Vagina (tissue), 2 donors: Measurements from ENCODE around the gene CKAP5.

Experiments
- CTCF ChIP-seq, 3 experiments: fragments of 450-650 bp in 2 of 3; fragments of 200-600 bp in 1 of 3; sonication (generic) in 1 of 3; IDR thresholded peaks; one replicate each; pipeline ENCODE4 v1.5.1; 2017 to 2019; ENCODE audit warnings: antibody characterized with exemption in 3 of 3, mild to moderate bottlenecking in 2 of 3, moderate library complexity in 2 of 3
- POLR2A ChIP-seq, 2 donors: fragments of 450-650 bp; IDR thresholded peaks; one replicate each; pipeline ENCODE4 v1.6.1; 2017; ENCODE audit warnings: antibody characterized with exemption in 2 of 2, mild to moderate bottlenecking in 2 of 2, moderate library complexity in 2 of 2
- POLR2AphosphoS5 ChIP-seq, 2 donors: sonication (generic); formaldehyde crosslinking; IDR thresholded peaks; one replicate each; pipeline ENCODE4 v1.9.0; 2017; ENCODE audit warnings: antibody characterized with exemption in 2 of 2, mild to moderate bottlenecking in 2 of 2, low read depth in 1 of 2; ENCODE audit not compliant: insufficient read depth in 1 of 2

GRCh38 chr11:46845440-46845739 is 690 bp downstream of the CKAP5 start:
- TF ChIP-seq POLR2A (IDR thresholded peaks at IDR 0.05): no peak
- no peak for TF ChIP-seq CTCF (IDR thresholded peaks at IDR 0.05)
- TF ChIP-seq POLR2AphosphoS5 (IDR thresholded peaks at IDR 0.05; ENCODE audit: insufficient read depth in 1 of 2, low read depth in 1 of 2): no peak
